Measurements from ENCODE around the gene CYLD.
A peak's percentile ranks its signal among the peaks of the same experiment; 100 is the strongest.

Gene CYLD

DNA sequence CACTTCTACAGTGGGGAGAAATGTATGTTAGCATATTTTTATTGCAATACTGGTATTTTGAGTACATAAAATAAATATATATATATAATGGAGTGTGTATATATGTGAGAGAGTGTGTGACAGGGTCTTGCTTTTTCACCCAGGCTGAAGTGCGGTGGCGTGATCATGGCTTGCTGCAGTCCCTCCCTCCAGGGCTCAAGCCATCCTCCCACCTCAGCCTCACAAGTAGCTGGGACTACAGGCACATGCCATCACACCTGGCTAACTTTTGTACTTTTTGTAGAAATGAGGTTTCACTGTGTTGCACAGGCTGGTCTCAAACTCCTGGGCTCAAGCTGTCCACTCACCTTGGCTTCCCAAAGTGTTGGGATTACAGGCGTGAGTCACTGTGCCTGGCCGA lies 4.1 kb downstream of the CYLD start (continued):
- TF ChIP-seq, protein P1, sequence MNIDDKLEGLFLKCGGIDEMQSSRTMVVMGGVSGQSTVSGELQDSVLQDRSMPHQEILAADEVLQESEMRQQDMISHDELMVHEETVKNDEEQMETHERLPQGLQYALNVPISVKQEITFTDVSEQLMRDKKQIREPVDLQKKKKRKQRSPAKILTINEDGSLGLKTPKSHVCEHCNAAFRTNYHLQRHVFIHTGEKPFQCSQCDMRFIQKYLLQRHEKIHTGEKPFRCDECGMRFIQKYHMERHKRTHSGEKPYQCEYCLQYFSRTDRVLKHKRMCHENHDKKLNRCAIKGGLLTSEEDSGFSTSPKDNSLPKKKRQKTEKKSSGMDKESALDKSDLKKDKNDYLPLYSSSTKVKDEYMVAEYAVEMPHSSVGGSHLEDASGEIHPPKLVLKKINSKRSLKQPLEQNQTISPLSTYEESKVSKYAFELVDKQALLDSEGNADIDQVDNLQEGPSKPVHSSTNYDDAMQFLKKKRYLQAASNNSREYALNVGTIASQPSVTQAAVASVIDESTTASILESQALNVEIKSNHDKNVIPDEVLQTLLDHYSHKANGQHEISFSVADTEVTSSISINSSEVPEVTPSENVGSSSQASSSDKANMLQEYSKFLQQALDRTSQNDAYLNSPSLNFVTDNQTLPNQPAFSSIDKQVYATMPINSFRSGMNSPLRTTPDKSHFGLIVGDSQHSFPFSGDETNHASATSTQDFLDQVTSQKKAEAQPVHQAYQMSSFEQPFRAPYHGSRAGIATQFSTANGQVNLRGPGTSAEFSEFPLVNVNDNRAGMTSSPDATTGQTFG (tag by site-specific recombination; IDR thresholded peaks at IDR 0.05; ENCODE audit: borderline replicate concordance), result no peak
- no peak for TF ChIP-seq ZNF133 (tag by site-specific recombination; IDR thresholded peaks at IDR 0.05)
- TF ChIP-seq RBAK (tag by site-specific recombination; IDR thresholded peaks at IDR 0.05), result no peak
- TF ChIP-seq KLF8 (tag by site-specific recombination; IDR thresholded peaks at IDR 0.05), result no peak

DNA sequence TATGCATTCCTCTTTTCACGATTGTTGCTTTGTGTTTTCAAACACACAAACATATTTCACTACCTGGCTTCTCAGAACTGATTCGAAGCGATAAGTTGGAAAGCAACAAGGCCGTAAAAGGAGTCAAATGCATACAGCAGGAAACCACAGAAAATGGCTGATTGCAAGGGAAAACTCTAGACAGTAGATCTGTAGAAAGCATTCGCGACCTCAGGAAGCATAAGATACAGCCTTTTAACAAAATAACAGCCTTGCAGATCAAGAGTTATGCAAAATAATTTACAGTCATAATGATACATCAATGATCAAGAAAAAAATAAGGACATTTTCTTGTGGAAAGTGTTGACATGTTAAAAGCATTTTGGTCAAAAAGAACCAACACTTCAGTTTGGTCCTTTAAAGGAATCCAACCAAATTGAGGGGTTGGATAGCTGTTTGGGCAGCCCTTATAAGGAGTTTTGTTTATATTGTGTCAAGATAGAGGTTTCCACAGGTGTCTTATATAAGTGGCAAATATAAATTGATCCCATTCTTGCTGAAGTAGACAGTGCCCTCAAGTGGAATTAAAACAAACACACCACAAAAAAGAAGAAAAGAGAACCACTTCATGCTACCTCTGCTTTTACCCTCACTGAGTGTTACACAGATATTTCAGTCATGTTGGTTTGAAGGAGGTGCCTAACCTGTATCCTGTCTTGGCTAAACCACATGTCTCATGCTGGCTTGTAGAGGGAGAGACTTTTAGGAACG lies 5.5 kb downstream of the CYLD start:
- Histone ChIP-seq H3K9me3 (ENCODE audit: control insufficient read depth, insufficient read depth, low read depth, low read length) (no peaks in the 10 kb centered on the region), H3K4me3 (ENCODE audit: low read depth, low read length) (no peak overlapping the region), H3K27ac (ENCODE audit: extremely low read depth, low read depth, low read length) (no peak overlapping the region), H3K36me3 (ENCODE audit: control insufficient read depth in 2 of 2, insufficient read depth in 1 of 2, low read length in 2 of 2) (peaks cover 16 to 26% of the 10 kb centered on the region in 2 experiments), H3K4me1 (ENCODE audit: control insufficient read depth, insufficient read depth, low read length) (peaks cover 8% of the 10 kb centered on the region)
- TF ChIP-seq ZNF654 (tag by site-specific recombination; IDR thresholded peaks at IDR 0.05; ENCODE audit: low read depth) (peak; percentile 49), ZNF404 (tag by site-specific recombination; IDR thresholded peaks at IDR 0.05) (no peak), SCRT2 (tag by site-specific recombination; IDR thresholded peaks at IDR 0.05) (0 out of 2 replicates have a peak, but pooled peaks have one; percentile 50), SCRT1 (tag by site-specific recombination; IDR thresholded peaks at IDR 0.05; ENCODE audit: borderline replicate concordance) (0 out of 2 replicates have a peak, but pooled peaks have one; percentile 15), ZNF175 (tag by site-specific recombination; IDR thresholded peaks at IDR 0.05) (no peak)
- TF ChIP-seq, protein P2, sequence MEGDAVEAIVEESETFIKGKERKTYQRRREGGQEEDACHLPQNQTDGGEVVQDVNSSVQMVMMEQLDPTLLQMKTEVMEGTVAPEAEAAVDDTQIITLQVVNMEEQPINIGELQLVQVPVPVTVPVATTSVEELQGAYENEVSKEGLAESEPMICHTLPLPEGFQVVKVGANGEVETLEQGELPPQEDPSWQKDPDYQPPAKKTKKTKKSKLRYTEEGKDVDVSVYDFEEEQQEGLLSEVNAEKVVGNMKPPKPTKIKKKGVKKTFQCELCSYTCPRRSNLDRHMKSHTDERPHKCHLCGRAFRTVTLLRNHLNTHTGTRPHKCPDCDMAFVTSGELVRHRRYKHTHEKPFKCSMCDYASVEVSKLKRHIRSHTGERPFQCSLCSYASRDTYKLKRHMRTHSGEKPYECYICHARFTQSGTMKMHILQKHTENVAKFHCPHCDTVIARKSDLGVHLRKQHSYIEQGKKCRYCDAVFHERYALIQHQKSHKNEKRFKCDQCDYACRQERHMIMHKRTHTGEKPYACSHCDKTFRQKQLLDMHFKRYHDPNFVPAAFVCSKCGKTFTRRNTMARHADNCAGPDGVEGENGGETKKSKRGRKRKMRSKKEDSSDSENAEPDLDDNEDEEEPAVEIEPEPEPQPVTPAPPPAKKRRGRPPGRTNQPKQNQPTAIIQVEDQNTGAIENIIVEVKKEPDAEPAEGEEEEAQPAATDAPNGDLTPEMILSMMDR (tag by site-specific recombination; IDR thresholded peaks at IDR 0.05), result peak; percentile 29; the same call in 1 of the 2 replicates
- POLR2A ChIA-PET, result no interaction called here
- CTCF ChIA-PET, result interaction anchor here (0.7 to 1.8 kb wide), 9 partner anchors 9 to 82 kb away, joined by 3 to 9 read pairs (median 4); no protein-coding TSS in a partner anchor

DNA sequence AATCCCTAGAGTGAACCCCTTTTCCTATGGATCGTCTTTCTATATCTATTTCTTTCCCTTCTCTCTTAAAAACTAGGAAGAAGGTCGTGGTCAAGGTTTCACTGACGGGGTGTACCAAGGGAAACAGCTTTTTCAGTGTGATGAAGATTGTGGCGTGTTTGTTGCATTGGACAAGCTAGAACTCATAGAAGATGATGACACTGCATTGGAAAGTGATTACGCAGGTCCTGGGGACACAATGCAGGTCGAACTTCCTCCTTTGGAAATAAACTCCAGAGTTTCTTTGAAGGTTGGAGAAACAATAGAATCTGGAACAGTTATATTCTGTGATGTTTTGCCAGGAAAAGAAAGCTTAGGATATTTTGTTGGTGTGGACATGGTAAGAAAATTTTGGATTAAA lies 9.6 kb downstream of the CYLD start:
- H3K27ac ChIP-seq (ENCODE audit: extremely low read depth, low read depth, low read length), result no peak overlapping the region
- no peak for TF ChIP-seq ZNF133 (tag by site-specific recombination; IDR thresholded peaks at IDR 0.05)
- TF ChIP-seq KLF10 (tag by site-specific recombination; IDR thresholded peaks at IDR 0.05), result no peak
- no peak for TF ChIP-seq ZNF121 (tag by site-specific recombination; IDR thresholded peaks at IDR 0.05)
- TF ChIP-seq, protein P3, sequence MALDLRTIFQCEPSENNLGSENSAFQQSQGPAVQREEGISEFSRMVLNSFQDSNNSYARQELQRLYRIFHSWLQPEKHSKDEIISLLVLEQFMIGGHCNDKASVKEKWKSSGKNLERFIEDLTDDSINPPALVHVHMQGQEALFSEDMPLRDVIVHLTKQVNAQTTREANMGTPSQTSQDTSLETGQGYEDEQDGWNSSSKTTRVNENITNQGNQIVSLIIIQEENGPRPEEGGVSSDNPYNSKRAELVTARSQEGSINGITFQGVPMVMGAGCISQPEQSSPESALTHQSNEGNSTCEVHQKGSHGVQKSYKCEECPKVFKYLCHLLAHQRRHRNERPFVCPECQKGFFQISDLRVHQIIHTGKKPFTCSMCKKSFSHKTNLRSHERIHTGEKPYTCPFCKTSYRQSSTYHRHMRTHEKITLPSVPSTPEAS (tag by site-specific recombination; IDR thresholded peaks at IDR 0.05), result no peak
- no peak for TF ChIP-seq ZNF394 (tag by site-specific recombination; IDR thresholded peaks at IDR 0.05; ENCODE audit: borderline replicate concordance)
- TF ChIP-seq ZNF350 (tag by site-specific recombination; IDR thresholded peaks at IDR 0.05), result no peak
- no peak for TF ChIP-seq ZNF600 (tag by site-specific recombination; IDR thresholded peaks at IDR 0.05)
- POLR2A ChIA-PET, result no interaction called here
- CTCF ChIA-PET, result interaction anchor here (0.6 to 1.7 kb wide), 9 partner anchors 10 to 158 kb away, joined by 3 to 9 read pairs (median 4); partner anchors contain the start of gene CYLD
- H3K4me1 ChIP-seq (ENCODE audit: control insufficient read depth, insufficient read depth, low read length), result 0 out of 2 replicates have a peak, but pooled peaks cover 3% of the 10 kb centered on the region
- H3K4me3 ChIP-seq (ENCODE audit: low read depth, low read length), result no peak overlapping the region
- H3K9me3 ChIP-seq (ENCODE audit: control insufficient read depth, insufficient read depth, low read depth, low read length), result no peaks in the 10 kb centered on the region
- peaks cover 19 to 48% of the 10 kb centered on the region in 2 experiments for H3K36me3 ChIP-seq (ENCODE audit: control insufficient read depth in 2 of 2, insufficient read depth in 1 of 2, low read length in 2 of 2)

All from HEK293 (cell line).